H1 (cell line): ENCODE measurements around the gene PRR33. TPM values are rescaled to one million over a fixed set of nuclear protein-coding genes. Genes with fewer than 3 reads are reported as not detected.

Experiments used
- CTCF ChIA-PET: fragments of 300-600 bp; sonication (Branson Sonifier 250); formaldehyde crosslinking; loops from one replicate; lab custom pipeline; 2021; ENCODE audit not compliant: partially characterized antibody; lab: Charles Lee
- POLR2A ChIA-PET: fragments of 300-600 bp; sonication (Branson Sonifier 250); formaldehyde crosslinking; loops from one replicate; lab custom pipeline; 2021; ENCODE audit warnings: inconsistent platforms; ENCODE audit not compliant: partially characterized antibody; lab: Charles Lee
- DNase-seq, 2 experiments: peaks; one replicate each; pipeline versions ENCODE4 v3.0.0 to v3.0.0-alpha.2; 2010 to 2022; ENCODE audit warnings: low spot score in 2 of 2, low read depth in 1 of 2, mixed read lengths in 1 of 2
- FAIRE-seq: peaks from 2 replicates; lab custom pipeline; 2011; peaks lifted over from hg19 to GRCh38; lab: Jason Lieb, UNC
- H2AFZ ChIP-seq: 2 replicates; pipeline ENCODE4 v1.8.1; 2012; ENCODE audit warnings: low read length, inconsistent platforms
- H2AK5ac ChIP-seq: 2 replicates; pipeline ENCODE4 v1.6.1; 2013; ENCODE audit warnings: low read depth, low read length
- H2BK120ac ChIP-seq: replicated peaks from 2 replicates; pipeline ENCODE3; 2013; ENCODE audit warnings: low read depth, low read length, inconsistent platforms
- H2BK12ac ChIP-seq: 2 replicates; pipeline ENCODE4 v1.6.1; 2013; ENCODE audit warnings: low read depth, low read length
- H2BK15ac ChIP-seq: 2 replicates; pipeline ENCODE4 v1.6.1; 2013; ENCODE audit warnings: low read length
- H2BK20ac ChIP-seq: 2 replicates; pipeline ENCODE4 v1.6.1; 2013; ENCODE audit warnings: low read length
- H2BK5ac ChIP-seq: 2 replicates; pipeline ENCODE4 v1.6.1; 2013; ENCODE audit warnings: low read depth, low read length
- H3K14ac ChIP-seq: 2 replicates; pipeline ENCODE4 v1.6.1; 2013; ENCODE audit warnings: inconsistent platforms; ENCODE audit not compliant: insufficient read length
- H3K18ac ChIP-seq: 2 replicates; pipeline ENCODE4 v1.6.1; 2013; ENCODE audit warnings: low read length; ENCODE audit errors: extremely low read depth
- H3K23ac ChIP-seq: 2 replicates; pipeline ENCODE4 v1.6.1; 2013; ENCODE audit warnings: inconsistent platforms; ENCODE audit not compliant: insufficient read length
- H3K23me2 ChIP-seq: 2 replicates; pipeline ENCODE4 v1.6.1; 2013; ENCODE audit warnings: low read depth, low read length
- H3K27ac ChIP-seq: 2 replicates; pipeline ENCODE4 v1.6.1; 2011; ENCODE audit warnings: low read depth, low read length, inconsistent platforms
- H3K27me3 ChIP-seq, 4 experiments: replicated peaks in 1 of 4; 1 replicate in 1 of 4; 2 replicates in 3 of 4; pipeline versions ENCODE4 v1.6.1 to v1.8.1; 2011 to 2013; ENCODE audit warnings: low read length in 3 of 4, mild to moderate bottlenecking in 3 of 4, inconsistent platforms in 2 of 4, mixed read lengths in 2 of 4, moderate library complexity in 1 of 4; ENCODE audit not compliant: control insufficient read depth in 3 of 4, insufficient read depth in 3 of 4; ENCODE audit errors: extremely low read depth in 1 of 4
- H3K36me3 ChIP-seq, 4 experiments: 2 replicates each; pipeline versions ENCODE4 v1.6.1 to v1.8.1; 2011 to 2013; ENCODE audit warnings: mild to moderate bottlenecking in 4 of 4, low read length in 3 of 4, moderate library complexity in 2 of 4, control low read depth in 1 of 4, inconsistent platforms in 1 of 4; ENCODE audit not compliant: insufficient read depth in 4 of 4, control insufficient read depth in 2 of 4
- H3K4ac ChIP-seq: replicated peaks from 2 replicates; pipeline ENCODE3; 2013; ENCODE audit warnings: low read length, low read depth, mixed read lengths, inconsistent platforms; ENCODE audit not compliant: insufficient read length
- H3K4me1 ChIP-seq, 4 experiments: replicated peaks in 1 of 4; 1 replicate in 1 of 4; 2 replicates in 3 of 4; pipeline versions ENCODE4 v1.6.1 to v1.8.1; 2011 to 2013; ENCODE audit warnings: low read length in 3 of 4, inconsistent platforms in 2 of 4, mixed read lengths in 1 of 4; ENCODE audit not compliant: insufficient read depth in 4 of 4, control insufficient read depth in 3 of 4
- H3K4me2 ChIP-seq, 2 experiments: 2 replicates each; pipeline versions ENCODE4 v1.6.1 to v1.8.1; 2011 to 2013; ENCODE audit warnings: low read depth in 2 of 2, low read length in 2 of 2, control low read depth in 1 of 2, inconsistent platforms in 1 of 2, mild to moderate bottlenecking in 1 of 2; ENCODE audit not compliant: insufficient read depth in 1 of 2
- H3K4me3 ChIP-seq, 4 experiments: fragments of 200-600, 300-600 bp in 1 of 4; sonication (generic), shearing (Covaris generic), sonication (Bioruptor Twin) in 1 of 4; 2 replicates each; pipeline versions ENCODE4 v1.5.1 to v1.8.1; 2011 to 2016; ENCODE audit warnings: low read length in 4 of 4, low read depth in 3 of 4, control low read depth in 2 of 4, inconsistent platforms in 2 of 4, mild to moderate bottlenecking in 2 of 4, mixed read lengths in 1 of 4, moderate library complexity in 1 of 4; ENCODE audit not compliant: insufficient read depth in 2 of 4; ENCODE audit errors: extremely low read depth in 1 of 4
- H3K56ac ChIP-seq: replicated peaks from 2 replicates; pipeline ENCODE3; 2013; ENCODE audit warnings: low read depth, mild to moderate bottlenecking, mixed read lengths, low read length, inconsistent platforms; ENCODE audit not compliant: insufficient read length
- H3K79me1 ChIP-seq: 2 replicates; pipeline ENCODE4 v1.6.1; 2013; ENCODE audit warnings: low read depth, low read length, control low read depth
- H3K79me2 ChIP-seq, 2 experiments: 2 replicates each; pipeline versions ENCODE4 v1.6.1 to v1.8.1; 2012 to 2013; ENCODE audit warnings: low read length in 2 of 2, mild to moderate bottlenecking in 2 of 2, inconsistent platforms in 1 of 2; ENCODE audit not compliant: insufficient read depth in 2 of 2, control insufficient read depth in 1 of 2
- H3K9ac ChIP-seq, 4 experiments: replicated peaks in 1 of 4; 1 replicate in 1 of 4; 2 replicates in 3 of 4; pipeline versions ENCODE4 v1.6.1 to v1.8.1; 2011 to 2013; ENCODE audit warnings: low read depth in 3 of 4, low read length in 3 of 4, control low read depth in 2 of 4, mild to moderate bottlenecking in 2 of 4, moderate library complexity in 2 of 4, inconsistent platforms in 1 of 4; ENCODE audit errors: extremely low read depth in 1 of 4
- H3K9me3 ChIP-seq, 2 experiments: 2 replicates each; pipeline versions ENCODE4 v1.6.1 to v1.8.1; 2012 to 2013; ENCODE audit warnings: mild to moderate bottlenecking in 2 of 2, moderate library complexity in 2 of 2, control low read depth in 1 of 2, inconsistent platforms in 1 of 2, low read depth in 1 of 2, low read length in 1 of 2, mixed read lengths in 1 of 2; ENCODE audit not compliant: insufficient read depth in 2 of 2
- H4K20me1 ChIP-seq, 2 experiments: replicated peaks in 1 of 2; 2 replicates each; pipeline versions ENCODE3 to v1.8.1; 2011 to 2013; ENCODE audit warnings: inconsistent platforms in 2 of 2, low read length in 2 of 2, mild to moderate bottlenecking in 1 of 2; ENCODE audit not compliant: insufficient read depth in 2 of 2, control insufficient read depth in 1 of 2
- H4K5ac ChIP-seq: 2 replicates; pipeline ENCODE4 v1.6.1; 2013; ENCODE audit warnings: low read length, low read depth, mixed read lengths, inconsistent platforms; ENCODE audit not compliant: insufficient read length
- H4K8ac ChIP-seq: 2 replicates; pipeline ENCODE4 v1.8.0; 2013; ENCODE audit warnings: mild to moderate bottlenecking, moderate library complexity, low read length, inconsistent platforms; ENCODE audit not compliant: insufficient read depth; ENCODE audit errors: extremely low read depth
- H4K91ac ChIP-seq: replicated peaks from 2 replicates; pipeline ENCODE3; 2013; ENCODE audit warnings: low read length, mixed read lengths, inconsistent platforms; ENCODE audit not compliant: insufficient read length
- CEBPB ChIP-seq: IDR thresholded peaks from 2 replicates; pipeline ENCODE4 v1.6.1; 2012; ENCODE audit warnings: low read depth, low read length
- GTF2F1 ChIP-seq: IDR thresholded peaks from 2 replicates; pipeline ENCODE4 v1.6.1; 2012; ENCODE audit warnings: low read depth, low read length, improper control_type of control experiment, borderline replicate concordance
- KDM1A ChIP-seq: fragments of 200-600, 300-600 bp; sonication (generic); IDR thresholded peaks from 2 replicates; pipeline ENCODE4 v1.7.1; 2016; ENCODE audit warnings: mild to moderate bottlenecking, low read length, borderline replicate concordance
- SIN3A ChIP-seq, 2 experiments: IDR thresholded peaks in 1 of 2; conservative IDR thresholded peaks in 1 of 2; 2 replicates each; pipeline ENCODE4 v1.6.1; 2011 to 2012; ENCODE audit warnings: low read length in 2 of 2, improper control_type of control experiment in 1 of 2, low read depth in 1 of 2, mild to moderate bottlenecking in 1 of 2
- SP2 ChIP-seq: IDR thresholded peaks from 2 replicates; pipeline ENCODE4 v1.6.1; 2012; ENCODE audit warnings: mild to moderate bottlenecking, low read length, inconsistent platforms
- TAF1 ChIP-seq: IDR thresholded peaks from 2 replicates; pipeline ENCODE4 v1.6.1; 2011; ENCODE audit warnings: mild to moderate bottlenecking, low read depth, low read length
- WGBS, 2 experiments: shearing (Covaris generic) in 1 of 2; methylation state at CpG; one replicate each; pipeline versions ENCODE4 v1.1.6 to v1.1.7; 2013 to 2015; ENCODE audit warnings: low lambda C conversion rate in 2 of 2, mixed read lengths in 2 of 2, inconsistent platforms in 1 of 2, low coverage in 1 of 2, missing lambda C conversion rate in 1 of 2; ENCODE audit not compliant: insufficient replicate concordance in 2 of 2, insufficient coverage in 1 of 2, insufficient read length in 1 of 2; ENCODE audit errors: extremely low coverage in 1 of 2, missing lambda C conversion rate in 1 of 2; 5-methylcytosine and 5-hydroxymethylcytosine counted together
- polyA plus RNA-seq, 7 experiments: library from polyadenylated mRNA; depleted of rRNA in 3 of 7; stranded (reverse) in 5 of 7; unstranded in 2 of 7; fragments of >200 nt in 5 of 7; fragments of 200-250 nt in 2 of 7; gene quantifications; 1 replicate in 5 of 7; 2 replicates in 1 of 7; 4 replicates in 1 of 7; pipeline versions ENCODE4 v1.2.1 to v1.2.3, GENCODE V29; 2011 to 2013; ENCODE audit warnings: missing spikeins in 2 of 7, mixed read lengths in 2 of 7
- total RNA-seq: library from RNA; stranded (reverse); fragmentation: NEBNext Ultra II Directional; extraction: Animal tissue kit (Norgen Biotek cat#: 25700); gene quantifications from 2 replicates; pipeline ENCODE4 v1.2.1, GENCODE V29; 2021

Gene PRR33
- total and polyA plus RNA-seq, 2 of the 8 experiments (the other 6 are each of a cell fraction or from before 2014, with no cell fraction given), result 0.02 TPM; not detected in 1

- CTCF ChIA-PET, result interaction anchor here (0.8 to 3.4 kb wide), 6 partner anchors 10 to 259 kb away, joined by 3 to 10 read pairs (median 6); no protein-coding TSS in a partner anchor
- no peak overlapping the region for H2BK120ac ChIP-seq
- no peak overlapping the region for H3K9ac ChIP-seq
- no peak overlapping the region for H3K27ac ChIP-seq
- H3K79me1 ChIP-seq, result no peaks in the 10 kb centered on the region
- no peak overlapping the region for H3K18ac ChIP-seq
- H2BK12ac ChIP-seq, result no peak overlapping the region
- no peak overlapping the region for H4K91ac ChIP-seq
- H3K4ac ChIP-seq, result no peak overlapping the region
- no peak overlapping the region for H3K4me2 ChIP-seq
- no peaks in the 10 kb centered on the region for H3K9me3 ChIP-seq
- H4K8ac ChIP-seq, result no peak overlapping the region
- H2BK20ac ChIP-seq, result no peak overlapping the region
- H2BK5ac ChIP-seq, result no peak overlapping the region
- H3K14ac ChIP-seq, result no peak overlapping the region
- H3K23ac ChIP-seq, result no peak overlapping the region
- peaks cover 0 to 4% of the 10 kb centered on the region in 2 experiments for H4K20me1 ChIP-seq
- H2AFZ ChIP-seq, result no peak overlapping the region
- peaks cover 15% of the 10 kb centered on the region; the same call in 1 of the 2 replicates for H3K23me2 ChIP-seq
- WGBS, 2 experiments, result 92% methylated on average over 12 of the region's 12 CpGs; no CpG with 5 or more reads in 1 of the 2 experiments
- no peak overlapping the region for H4K5ac ChIP-seq
- no peak overlapping the region for H3K4me3 ChIP-seq
- H3K4me1 ChIP-seq, result no peaks in the 10 kb centered on the region
- no peak overlapping the region for H3K56ac ChIP-seq
- no peaks in the 10 kb centered on the region for H3K79me2 ChIP-seq
- H3K27me3 ChIP-seq, result no peaks in the 10 kb centered on the region; a peak in 1 of 7 replicates
- TF ChIP-seq GTF2F1, result no peak
- TF ChIP-seq SIN3A (conservative IDR thresholded peaks at IDR 0.05 in 1 of 2, IDR thresholded peaks at IDR 0.05 in 1 of 2; ENCODE audit: low read depth in 1 of 2, low read length in 2 of 2), result no peak
- TF ChIP-seq KDM1A, result no peak
- no peak for TF ChIP-seq CEBPB
- no peak for TF ChIP-seq SP2
- no peak for TF ChIP-seq TAF1
- DNase-seq (no peak), FAIRE-seq (no peak)
- H2BK15ac ChIP-seq, result no peak overlapping the region
- POLR2A ChIA-PET, result interaction anchor here (0.5 to 0.7 kb wide), 2 partner anchors 278 to 756 kb away, joined by 3 to 4 read pairs; no protein-coding TSS in a partner anchor
- H2AK5ac ChIP-seq, result no peak overlapping the region
- H3K36me3 ChIP-seq, result no peaks in the 10 kb centered on the region
Observed at GRCh38 chr11:1896923-1897322, 5.2 kb upstream of the PRR33 start.
